Activated naive CD4-positive, alpha-beta T cell treated with anti-CD3 and anti-CD28 coated beads, Interleukin-2, amount 10 ng/mL, durations not matched to agents 7 days and 5 days (primary cell): ENCODE data around the gene RASD2.
"Not testable (repeated sequence)": the region's sequence is repeated elsewhere in the genome, so short reads cannot be mapped to it uniquely, and the experiment has no call there.

Source experiments
- CTCF ChIA-PET: fragments of 350-600 bp; sonication (Branson Sonifier 250); formaldehyde crosslinking; loops from one replicate; lab custom pipeline; 2021; ENCODE audit warnings: antibody characterized with exemption; lab: Charles Lee
- DNase-seq: peaks from one replicate; pipeline ENCODE4 v3.0.0-alpha.2; 2020
- H3K27ac Mint-ChIP-seq: one replicate; pipeline ENCODE4 v1.8.0; 2021; ENCODE audit warnings: mild to moderate bottlenecking, moderate library complexity, mixed read lengths
- H3K27me3 Mint-ChIP-seq: one replicate; pipeline ENCODE4 v1.8.0; 2021; ENCODE audit warnings: mild to moderate bottlenecking, mixed read lengths
- H3K36me3 Mint-ChIP-seq: one replicate; pipeline ENCODE4 v1.8.0; 2021; ENCODE audit warnings: mixed read lengths
- H3K4me1 Mint-ChIP-seq: one replicate; pipeline ENCODE4 v1.8.0; 2021; ENCODE audit warnings: mixed read lengths
- H3K4me3 Mint-ChIP-seq: one replicate; pipeline ENCODE4 v1.8.0; 2021; ENCODE audit warnings: mild to moderate bottlenecking, moderate library complexity, mixed read lengths
- H3K9me3 Mint-ChIP-seq: one replicate; pipeline ENCODE4 v1.8.0; 2021; ENCODE audit warnings: mixed read lengths

Gene RASD2

DNA sequence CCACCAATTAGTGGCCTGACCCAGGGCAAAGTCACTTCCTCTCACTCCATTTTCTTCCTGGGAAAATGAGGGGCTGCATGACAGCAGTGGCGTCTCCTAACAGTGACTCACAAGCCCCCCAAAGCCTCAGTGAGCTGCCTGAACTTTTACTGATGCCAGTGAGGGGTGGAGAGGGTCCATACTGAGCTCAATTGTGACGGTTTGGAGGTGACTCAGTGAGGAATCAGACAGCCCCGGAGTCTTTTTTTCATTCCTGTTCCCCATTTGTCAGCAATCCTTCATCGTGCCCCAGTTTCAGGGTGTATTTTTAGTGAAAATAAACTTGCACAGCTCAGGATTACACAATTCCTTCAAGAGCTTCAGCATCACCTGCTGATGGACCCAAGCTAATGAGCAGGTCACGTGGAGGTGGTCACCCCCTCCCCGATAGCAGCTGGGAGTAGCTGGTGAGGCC, 30.1 kb upstream of the RASD2 start:
- peaks cover 32% of the 10 kb centered on the region for H3K27me3 Mint-ChIP-seq

GRCh38 chr22:35510951-35511350, 29.7 kb upstream of the RASD2 start:
- peaks cover 36% of the 10 kb centered on the region for H3K27me3 Mint-ChIP-seq
- no peak overlapping the region for H3K4me3 Mint-ChIP-seq
- CTCF ChIA-PET, result no interaction called here
- no peak overlapping the region for H3K27ac Mint-ChIP-seq
- no peak for DNase-seq
- no peaks in the 10 kb centered on the region for H3K9me3 Mint-ChIP-seq
- H3K36me3 Mint-ChIP-seq, result no peaks in the 10 kb centered on the region
- H3K4me1 Mint-ChIP-seq, result no peaks in the 10 kb centered on the region

More for the DNA sequence above, 30.1 kb upstream of the RASD2 start:
- Mint-ChIP-seq H3K36me3 (no peaks in the 10 kb centered on the region), H3K27ac (no peak overlapping the region), H3K4me3 (no peak overlapping the region), H3K9me3 (no peaks in the 10 kb centered on the region), H3K4me1 (no peaks in the 10 kb centered on the region)
- CTCF ChIA-PET, result no interaction called here
- DNase-seq, result no peak

DNA sequence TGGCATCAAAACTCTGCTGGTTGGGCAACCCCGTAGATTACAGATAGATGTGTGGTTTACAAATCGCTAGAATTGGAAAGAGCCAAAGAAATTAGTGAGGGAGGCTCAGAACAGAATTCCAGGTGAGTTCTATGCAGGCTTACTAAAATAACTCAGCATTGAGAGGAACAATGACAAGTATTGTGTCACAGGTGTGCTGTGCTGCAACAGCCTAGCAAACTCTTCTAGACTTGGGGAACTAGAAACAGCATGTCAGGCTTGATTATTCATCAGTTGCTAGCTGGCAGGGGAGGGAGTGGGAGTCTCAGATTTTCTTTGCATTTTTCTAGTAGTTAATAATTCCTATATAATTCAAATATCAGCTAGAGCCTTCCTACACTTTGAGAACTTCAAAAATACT, 26.3 kb upstream of the RASD2 start:
- DNase-seq, result no peak
- Mint-ChIP-seq H3K9me3 (no peaks in the 10 kb centered on the region), H3K27ac (no peak overlapping the region), H3K27me3 (peaks cover 36% of the 10 kb centered on the region), H3K4me3 (no peak overlapping the region), H3K36me3 (no peaks in the 10 kb centered on the region), H3K4me1 (no peaks in the 10 kb centered on the region)
- CTCF ChIA-PET, result no interaction called here

- H3K36me3 Mint-ChIP-seq, H3K4me3 Mint-ChIP-seq, H3K4me1 Mint-ChIP-seq, H3K9me3 Mint-ChIP-seq, H3K27ac Mint-ChIP-seq, CTCF ChIA-PET, DNase-seq: not testable (repeated sequence)
- peaks cover 36% of the 10 kb centered on the region for H3K27me3 Mint-ChIP-seq
These were observed 24.7 kb upstream of the RASD2 start for GRCh38 chr22:35515952-35516351.

DNA sequence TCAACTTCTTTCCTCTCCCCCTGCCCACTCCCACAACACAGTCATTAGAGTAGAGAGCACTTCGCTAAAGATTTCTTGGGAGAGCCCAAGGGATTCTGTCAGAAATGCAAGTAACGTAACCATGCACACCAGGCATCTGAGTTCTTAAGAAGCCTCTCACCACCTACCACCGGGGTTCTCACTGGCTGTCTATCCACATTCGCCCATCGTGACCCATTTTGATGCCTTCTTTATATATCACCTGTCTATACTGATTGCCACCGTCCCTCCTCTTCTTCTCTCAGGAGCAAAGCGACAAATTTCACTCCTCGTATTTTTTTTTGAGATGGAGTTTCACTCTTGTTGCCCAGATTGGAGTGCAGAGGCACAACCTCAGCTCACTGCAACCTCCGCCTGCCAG, 23.9 kb upstream of the RASD2 start:
- no peaks in the 10 kb centered on the region for H3K9me3 Mint-ChIP-seq
- no peak overlapping the region for H3K27ac Mint-ChIP-seq
- CTCF ChIA-PET, result no interaction called here
- no peak for DNase-seq
- H3K36me3 Mint-ChIP-seq, result no peaks in the 10 kb centered on the region
- no peaks in the 10 kb centered on the region for H3K4me1 Mint-ChIP-seq
- H3K4me3 Mint-ChIP-seq, result no peak overlapping the region
- H3K27me3 Mint-ChIP-seq, result peaks cover 41% of the 10 kb centered on the region

DNA sequence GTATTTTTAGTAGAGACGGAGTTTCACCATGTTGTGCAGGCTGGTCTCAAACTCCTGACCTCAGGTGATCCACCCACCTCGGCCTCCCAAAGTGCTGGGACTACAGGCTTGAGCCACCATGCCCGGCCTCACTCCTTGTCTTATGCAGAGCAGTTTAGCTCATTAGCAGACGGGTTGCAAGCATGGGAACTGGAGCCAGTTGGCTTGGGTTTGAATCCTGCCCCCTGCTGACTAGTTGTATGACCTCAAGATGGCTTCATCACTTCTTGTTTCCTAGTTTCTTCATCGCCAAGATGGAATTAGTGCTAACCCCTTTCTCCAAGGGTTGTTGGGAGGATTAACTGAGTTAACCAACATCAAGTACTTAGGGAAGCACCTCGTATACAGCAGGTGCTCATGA, 23.4 kb upstream of the RASD2 start:
- CTCF ChIA-PET, result no interaction called here
- H3K9me3 Mint-ChIP-seq, result no peaks in the 10 kb centered on the region
- H3K27me3 Mint-ChIP-seq, result peaks cover 44% of the 10 kb centered on the region
- DNase-seq, result no peak
- no peaks in the 10 kb centered on the region for H3K36me3 Mint-ChIP-seq
- H3K4me3 Mint-ChIP-seq, result no peak overlapping the region
- H3K4me1 Mint-ChIP-seq, result no peaks in the 10 kb centered on the region
- no peak overlapping the region for H3K27ac Mint-ChIP-seq

DNA sequence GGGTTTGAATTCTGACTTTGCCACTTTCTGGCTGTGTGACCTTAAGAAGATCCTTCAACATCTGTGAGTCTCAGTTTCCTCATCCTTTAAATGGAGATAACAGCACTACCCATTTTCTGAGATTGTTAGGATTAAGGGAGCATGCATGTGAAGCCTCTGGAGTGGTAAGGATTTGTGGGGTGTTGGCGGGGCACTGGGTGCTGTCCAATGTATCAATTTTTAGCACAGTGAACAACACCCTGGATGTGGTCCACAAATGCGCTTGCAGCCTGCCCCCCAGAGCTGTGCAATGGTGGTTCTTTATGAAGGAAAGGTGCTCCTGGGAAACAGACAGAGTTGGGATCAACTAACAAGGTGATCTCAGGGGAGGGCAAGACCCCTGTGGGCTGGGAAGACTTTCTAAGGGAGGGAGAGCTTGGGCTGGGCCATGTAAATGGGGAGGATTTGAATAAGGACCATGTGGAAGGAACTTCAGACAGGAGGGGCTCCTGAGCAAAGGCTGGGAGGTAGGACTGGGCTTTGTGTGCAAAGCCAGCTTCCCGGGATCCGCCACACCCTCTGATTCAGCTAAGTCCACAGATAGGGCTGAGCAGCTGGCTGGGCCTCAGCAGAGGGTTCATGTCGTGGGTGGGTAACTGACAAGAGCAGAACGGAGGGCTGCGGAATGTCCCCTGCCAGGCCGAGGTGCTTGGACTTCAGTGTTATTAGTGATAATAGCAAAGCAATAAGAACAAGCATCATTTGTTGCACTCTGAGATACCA, 22.7 kb upstream of the RASD2 start:
- no peak overlapping the region for H3K4me3 Mint-ChIP-seq
- H3K4me1 Mint-ChIP-seq, result no peaks in the 10 kb centered on the region
- H3K9me3 Mint-ChIP-seq, result no peaks in the 10 kb centered on the region
- no peak overlapping the region for H3K27ac Mint-ChIP-seq
- H3K36me3 Mint-ChIP-seq, result no peaks in the 10 kb centered on the region
- CTCF ChIA-PET, result no interaction called here
- no peak for DNase-seq
- H3K27me3 Mint-ChIP-seq, result peaks cover 51% of the 10 kb centered on the region

GRCh38 chr22:35518811-35519210, 21.8 kb upstream of the RASD2 start:
- no peak overlapping the region for H3K4me3 Mint-ChIP-seq

GRCh38 chr22:35519306-35520000, 21.2 kb upstream of the RASD2 start:
- Mint-ChIP-seq H3K4me3 (no peak overlapping the region), H3K4me1 (no peaks in the 10 kb centered on the region), H3K36me3 (no peaks in the 10 kb centered on the region), H3K9me3 (no peaks in the 10 kb centered on the region), H3K27me3 (peaks cover 45% of the 10 kb centered on the region), H3K27ac (no peak overlapping the region)
- CTCF ChIA-PET, result no interaction called here
- no peak for DNase-seq

More at GRCh38 chr22:35518811-35519210, 21.8 kb upstream of the RASD2 start:
- H3K36me3 Mint-ChIP-seq, result no peaks in the 10 kb centered on the region
- H3K27ac Mint-ChIP-seq, result no peak overlapping the region
- CTCF ChIA-PET, result no interaction called here
- H3K9me3 Mint-ChIP-seq, result no peaks in the 10 kb centered on the region
- peaks cover 49% of the 10 kb centered on the region for H3K27me3 Mint-ChIP-seq
- no peaks in the 10 kb centered on the region for H3K4me1 Mint-ChIP-seq
- DNase-seq, result no peak

DNA sequence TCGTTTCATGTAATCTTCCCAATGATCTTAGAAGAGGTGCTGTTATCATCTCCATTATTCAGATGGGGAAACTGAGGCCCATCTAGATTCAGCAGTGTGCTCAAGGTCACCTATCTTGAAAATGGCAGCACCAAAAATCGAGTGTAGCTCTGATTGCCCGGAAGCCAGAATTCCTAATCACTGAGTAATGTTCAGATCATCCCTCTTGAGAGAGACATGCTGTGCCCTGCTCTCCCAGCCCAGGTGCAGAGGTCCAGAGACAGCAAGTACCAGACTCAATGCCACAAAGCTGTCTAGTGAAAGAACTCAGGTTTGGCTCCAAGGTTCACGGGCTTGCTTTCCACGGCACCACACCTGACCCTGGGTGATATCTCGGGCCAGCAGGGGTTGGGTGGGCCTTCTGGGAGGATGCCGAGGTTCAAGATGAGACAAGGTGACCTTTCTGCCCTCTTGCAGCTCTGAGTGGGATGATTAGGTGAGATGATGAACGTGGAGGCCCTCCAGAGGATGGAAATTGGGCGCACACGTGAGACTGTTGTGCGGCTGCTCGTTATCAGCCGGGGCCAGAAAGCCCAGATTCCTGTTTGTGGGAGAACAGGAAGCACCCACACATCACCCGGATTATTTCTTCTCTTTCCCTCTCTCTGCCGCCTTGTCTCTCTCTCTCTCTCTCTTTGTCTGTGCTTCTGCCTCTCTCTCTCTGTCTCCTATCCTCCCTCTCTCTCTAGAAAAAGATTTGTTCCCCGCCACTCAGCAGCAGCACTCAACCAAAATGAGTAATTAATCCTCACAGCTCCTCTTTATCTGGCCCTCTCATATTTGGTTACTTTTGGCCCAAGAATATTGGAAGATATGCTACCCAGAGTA, 19.0 kb upstream of the RASD2 start:
- peaks cover 34% of the 10 kb centered on the region for H3K27me3 Mint-ChIP-seq
- H3K27ac Mint-ChIP-seq, result no peak overlapping the region
- H3K4me1 Mint-ChIP-seq, result no peaks in the 10 kb centered on the region
- no peak for DNase-seq
- H3K9me3 Mint-ChIP-seq, result no peaks in the 10 kb centered on the region
- H3K36me3 Mint-ChIP-seq, result no peaks in the 10 kb centered on the region
- H3K4me3 Mint-ChIP-seq, result no peak overlapping the region
- CTCF ChIA-PET, result no interaction called here

- Mint-ChIP-seq H3K27ac (no peak overlapping the region), H3K27me3 (peaks cover 34% of the 10 kb centered on the region)
- CTCF ChIA-PET, result no interaction called here
These were observed 18.1 kb upstream of the RASD2 start for GRCh38 chr22:35522225-35523149.

DNA sequence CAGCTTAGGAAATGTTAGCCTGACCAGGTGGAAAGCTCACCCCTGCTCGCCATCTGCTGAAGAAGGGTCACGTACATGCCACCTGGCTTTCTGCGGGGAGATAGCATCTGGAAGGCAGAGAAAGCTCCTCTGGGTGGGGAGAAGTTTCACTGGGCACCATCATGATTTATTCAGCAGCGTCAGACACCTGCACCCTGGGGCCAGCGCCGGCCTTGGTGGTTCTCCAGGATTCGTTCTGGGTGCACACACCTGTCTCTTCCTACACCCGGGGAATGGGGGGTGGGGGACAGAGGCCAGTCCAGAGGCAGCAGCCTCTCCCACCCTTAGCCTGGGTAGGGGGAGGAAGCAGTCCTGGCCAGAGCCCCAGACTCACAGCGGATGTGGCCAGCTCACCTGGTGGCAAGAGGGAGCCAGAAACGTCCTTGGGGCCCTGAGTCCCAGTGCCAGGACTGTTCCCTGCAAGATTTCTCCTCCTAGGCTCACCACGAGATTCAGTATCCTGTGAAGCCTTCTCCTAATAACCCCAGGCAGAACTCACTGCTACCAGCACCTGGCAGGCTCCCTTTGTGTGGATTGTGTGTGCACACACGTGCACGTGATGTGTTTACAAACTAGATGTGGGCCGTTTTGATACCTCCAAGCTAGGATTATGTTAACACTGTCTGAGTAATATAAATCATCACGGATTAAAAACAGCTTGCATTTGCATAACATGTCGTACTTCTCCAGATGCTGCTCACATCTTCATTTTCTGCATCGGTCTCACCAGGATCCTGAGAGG, 17.3 kb upstream of the RASD2 start:
- no peak overlapping the region for H3K27ac Mint-ChIP-seq
- no peaks in the 10 kb centered on the region for H3K9me3 Mint-ChIP-seq
- H3K4me1 Mint-ChIP-seq, result no peaks in the 10 kb centered on the region
- no peaks in the 10 kb centered on the region for H3K36me3 Mint-ChIP-seq
- H3K27me3 Mint-ChIP-seq, result peaks cover 29% of the 10 kb centered on the region
- DNase-seq, result no peak
- H3K4me3 Mint-ChIP-seq, result no peak overlapping the region
- CTCF ChIA-PET, result interaction anchor here (0.6 kb wide), 1 partner anchor 14 kb away, joined by 3 read pairs; no protein-coding TSS in a partner anchor

More at GRCh38 chr22:35522225-35523149, 18.1 kb upstream of the RASD2 start:
- no peak overlapping the region for H3K4me3 Mint-ChIP-seq
- no peaks in the 10 kb centered on the region for H3K4me1 Mint-ChIP-seq
- H3K9me3 Mint-ChIP-seq, result no peaks in the 10 kb centered on the region
- DNase-seq, result no peak
- no peaks in the 10 kb centered on the region for H3K36me3 Mint-ChIP-seq
